UCSD-AML1 (cell line): Measurements from ENCODE around the gene CD247.

Experiments used
- DNase-seq: peaks from one replicate; lab custom pipeline; 2025; ENCODE audit not compliant: unreplicated experiment; lab: John Stamatoyannopoulos, UW

Gene CD247

DNA sequence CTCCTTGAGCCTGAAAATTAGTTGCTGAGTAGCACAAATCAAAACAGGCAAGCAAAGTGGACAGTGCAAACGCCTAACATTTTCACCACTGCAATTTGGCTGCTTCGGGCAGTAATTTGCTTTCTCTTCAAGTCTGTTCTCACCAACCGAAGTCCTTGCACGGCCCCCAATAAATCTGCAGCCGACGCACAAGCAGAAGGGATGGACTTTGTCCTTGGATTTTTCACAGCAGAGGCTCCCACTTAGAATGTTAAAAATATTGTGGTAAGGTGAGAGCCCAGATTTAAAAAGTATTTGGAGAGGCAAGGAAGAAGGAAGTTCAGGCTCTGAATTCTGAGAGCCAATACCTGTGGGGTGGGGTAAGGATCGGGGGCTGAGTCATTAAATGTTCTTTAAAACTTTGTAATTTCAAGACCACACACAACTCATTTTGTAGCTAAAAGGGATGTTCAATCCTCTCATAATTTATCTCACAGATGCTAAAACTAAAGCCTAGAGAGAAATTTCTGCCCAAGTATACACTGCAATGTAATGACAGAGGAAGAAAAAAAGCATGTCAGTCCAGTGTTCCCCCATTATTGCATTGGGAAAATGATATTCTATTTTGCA is 6.2 kb downstream of the CD247 start:
- no peak for DNase-seq

DNA sequence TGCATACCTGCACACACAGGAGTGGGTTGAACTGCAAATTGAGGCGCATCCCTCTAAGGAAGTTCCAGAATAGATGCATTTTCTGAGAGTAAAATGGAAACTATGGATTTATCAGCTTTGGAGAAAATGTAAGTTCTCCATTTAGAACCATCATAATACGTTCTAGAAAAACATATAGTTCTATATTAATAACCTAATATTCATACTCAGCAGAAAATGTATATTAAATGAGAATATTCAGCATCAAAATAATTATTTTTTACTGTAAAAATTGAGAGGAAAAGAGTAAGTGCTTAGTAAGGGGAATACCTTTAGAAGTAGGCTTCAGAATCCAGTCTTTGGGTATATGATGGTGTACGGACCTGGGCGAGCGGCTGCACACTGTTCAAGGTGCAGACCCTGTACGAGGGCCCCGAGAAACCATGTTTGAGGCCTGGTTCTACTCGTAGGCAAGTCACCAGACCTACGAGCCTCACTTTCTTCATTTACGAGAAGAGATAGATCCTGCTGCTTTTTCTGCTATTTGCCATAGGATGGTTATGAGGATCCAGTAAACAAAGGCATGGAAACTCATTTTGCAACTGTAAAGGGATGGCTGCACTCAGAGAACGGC is 6.8 kb downstream of the CD247 start:
- no peak for DNase-seq

- DNase-seq, result no peak
Measured at GRCh38 chr1:167510881-167511280, 7.4 kb downstream of the CD247 start.

DNA sequence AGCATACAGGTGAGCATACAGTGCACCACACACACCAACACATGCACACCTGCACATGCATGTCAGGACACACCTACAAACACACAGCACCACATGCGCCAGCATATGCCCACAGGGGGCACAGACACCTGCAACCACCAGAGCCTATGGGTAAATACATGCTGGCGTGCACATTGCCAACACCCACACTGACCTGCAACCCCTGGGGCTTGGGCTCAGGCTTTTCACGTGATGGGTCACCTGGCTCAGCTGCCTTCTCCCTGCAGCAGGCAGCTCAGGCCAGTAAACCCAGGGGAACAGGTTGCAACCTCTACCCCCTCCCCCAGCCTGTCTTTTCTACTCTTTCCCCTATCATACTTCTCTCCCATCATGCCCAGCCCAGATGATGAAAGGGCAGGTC is 8.1 kb downstream of the CD247 start:
- DNase-seq, result no peak

- no peak for DNase-seq
Measured at GRCh38 chr1:167509587-167509986, 8.7 kb downstream of the CD247 start.

GRCh38 chr1:167507719-167508118 is 10.6 kb downstream of the CD247 start:
- no peak for DNase-seq

DNA sequence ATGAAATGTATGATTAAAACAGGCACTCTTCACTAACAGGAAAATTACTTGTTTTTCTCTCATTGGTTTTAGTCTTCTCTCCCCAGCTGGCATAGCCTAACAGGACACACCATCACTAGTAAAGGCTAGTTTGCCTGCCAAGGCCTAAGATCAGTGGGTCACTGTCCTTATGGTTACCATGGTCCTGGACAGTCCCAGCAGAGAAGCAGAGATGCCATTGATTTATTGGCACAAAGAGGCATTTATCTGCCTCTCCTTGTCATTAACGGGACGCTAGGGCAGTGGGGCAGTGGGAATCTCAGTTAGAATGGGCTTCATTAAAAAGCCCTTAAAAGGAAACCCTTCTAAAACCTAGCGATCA is 13.9 kb downstream of the CD247 start:
- DNase-seq, result no peak

DNA sequence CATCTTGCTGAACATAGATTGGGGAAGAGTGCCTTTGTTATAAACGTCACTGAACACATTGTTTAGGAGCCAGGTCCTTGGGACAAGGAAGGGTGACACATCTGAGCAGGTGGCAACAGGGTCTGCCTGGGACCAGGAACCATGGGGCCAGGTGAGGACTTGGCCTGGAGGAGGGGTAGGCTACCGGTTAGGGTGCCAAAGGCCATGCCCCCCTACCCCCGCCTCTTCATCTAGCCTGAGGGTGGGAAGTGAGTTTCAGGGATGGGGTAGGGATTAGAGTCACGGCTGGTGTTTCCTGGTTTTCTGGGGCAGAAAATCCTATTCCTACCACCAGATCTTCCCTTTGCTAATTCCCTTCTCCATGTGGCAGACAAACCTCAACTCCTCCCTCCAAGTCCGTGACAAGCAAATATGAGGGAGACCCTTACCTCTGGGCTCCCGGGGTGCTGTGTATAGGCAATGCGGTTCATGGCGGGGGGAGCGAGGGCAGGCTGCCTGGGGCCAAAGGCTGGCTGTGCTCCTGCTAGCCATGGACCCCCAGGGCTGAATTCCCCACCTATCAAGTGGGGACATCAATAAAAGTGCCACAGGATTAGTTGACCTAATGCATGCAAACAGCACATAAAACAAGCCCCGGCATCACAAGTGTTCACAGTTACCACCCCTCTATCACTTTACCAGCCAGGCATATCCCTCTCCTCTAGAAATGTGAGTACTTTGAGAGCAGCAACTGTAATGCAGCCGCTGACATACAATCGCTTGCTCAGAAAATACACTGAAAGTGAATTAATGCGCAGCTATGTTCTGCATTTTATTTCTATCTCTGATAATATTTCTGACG is 14.5 kb downstream of the CD247 start:
- no peak for DNase-seq

DNA sequence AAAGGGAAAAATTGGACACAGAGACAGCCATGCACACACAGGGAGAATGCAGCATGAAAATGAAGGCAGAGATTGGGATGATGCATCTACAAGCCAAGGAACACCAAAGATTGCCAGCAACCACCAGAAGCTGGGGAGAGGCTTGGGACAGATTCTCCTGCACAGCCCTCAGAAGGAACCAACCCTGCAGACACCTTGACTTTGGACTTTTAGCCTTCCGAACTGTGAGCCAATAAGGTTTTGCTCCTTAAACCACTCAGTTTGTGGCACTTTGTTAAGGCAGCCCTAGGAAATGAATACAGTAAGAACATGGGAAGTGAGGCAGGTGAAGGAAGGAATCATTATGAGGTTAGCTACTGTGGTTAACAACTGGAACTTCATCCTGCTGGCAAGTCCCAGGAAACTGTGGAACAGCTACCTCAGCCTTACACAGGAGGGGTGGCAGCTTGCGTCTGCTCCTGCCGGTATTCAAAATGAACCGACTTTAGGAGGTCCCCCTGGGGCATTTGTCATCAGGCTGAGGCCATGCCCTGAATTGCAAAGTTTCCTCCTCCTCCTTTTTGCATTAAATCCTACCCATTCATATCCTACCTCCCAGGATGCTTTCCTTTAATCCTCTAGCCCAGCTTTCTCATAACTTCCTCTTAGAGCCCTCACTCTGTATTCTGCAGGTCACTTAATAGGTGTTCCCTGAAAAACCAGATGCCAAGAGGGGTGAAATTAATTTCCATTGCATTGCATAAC is 15.4 kb downstream of the CD247 start:
- DNase-seq, result no peak

- DNase-seq, result no peak
Measured at GRCh38 chr1:167502192-167502551, 16.2 kb downstream of the CD247 start.

DNA sequence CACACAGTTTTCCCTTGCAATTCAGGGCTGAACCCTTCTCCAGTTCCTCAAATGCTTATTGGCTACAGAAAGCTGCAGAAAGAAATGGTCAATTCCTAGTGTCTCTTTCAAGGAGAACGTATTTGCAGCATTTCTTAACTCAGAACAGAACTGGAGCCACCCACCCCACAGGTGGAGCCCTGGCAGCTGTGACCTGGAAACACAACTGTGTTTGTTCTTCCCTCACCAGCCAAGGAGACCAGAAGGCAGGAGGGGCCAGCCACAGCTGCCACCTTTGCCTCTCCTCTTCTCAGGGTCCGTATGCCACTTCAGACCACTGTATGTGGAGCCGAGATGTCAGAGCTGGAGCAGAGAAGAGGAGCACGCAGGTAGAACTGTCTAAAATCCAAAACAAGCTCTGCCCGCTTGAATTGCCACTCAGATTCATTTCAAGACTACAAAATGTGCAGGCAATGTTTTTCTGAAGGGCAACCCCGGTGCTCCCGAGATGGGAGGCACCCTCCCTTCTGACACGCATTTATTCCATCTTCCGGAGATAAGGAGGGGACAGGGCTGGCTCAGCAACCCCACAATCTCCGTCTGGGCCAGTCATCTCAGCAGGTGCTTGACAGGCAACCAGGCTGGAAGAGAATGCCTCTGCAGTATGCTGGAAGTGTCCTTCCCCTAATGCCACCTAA is 16.7 kb downstream of the CD247 start:
- no peak for DNase-seq

DNA sequence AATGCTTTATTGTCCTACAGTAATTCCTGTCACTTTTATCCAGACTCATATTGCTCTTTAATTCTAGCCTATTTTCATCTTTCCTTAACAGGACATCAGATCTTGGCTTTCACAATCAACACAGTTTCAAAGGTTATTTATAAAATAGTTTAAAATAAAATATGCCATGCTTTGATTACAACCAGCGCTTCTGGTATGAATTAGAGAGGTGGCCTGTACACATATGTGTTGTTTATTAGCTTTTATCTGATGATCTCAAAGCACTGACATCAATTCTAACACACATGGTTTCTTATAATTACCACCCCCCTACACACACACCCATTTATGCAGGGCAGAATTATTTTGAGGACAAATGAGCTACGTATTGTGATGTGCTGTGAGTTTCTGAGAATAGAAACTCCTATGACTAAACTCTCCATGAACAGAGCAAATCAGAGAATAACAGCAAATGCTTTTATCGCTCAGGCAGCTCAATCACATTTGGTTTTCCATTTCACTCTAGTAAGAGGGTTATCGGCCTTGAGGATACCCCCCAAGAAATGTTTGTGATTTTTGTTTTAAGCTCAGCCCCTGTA is 18.0 kb downstream of the CD247 start:
- no peak for DNase-seq

- no peak for DNase-seq
Measured at GRCh38 chr1:167499664-167500101, 18.6 kb downstream of the CD247 start.

GRCh38 chr1:167499106-167499505 is 19.2 kb downstream of the CD247 start:
- DNase-seq, result no peak

DNA sequence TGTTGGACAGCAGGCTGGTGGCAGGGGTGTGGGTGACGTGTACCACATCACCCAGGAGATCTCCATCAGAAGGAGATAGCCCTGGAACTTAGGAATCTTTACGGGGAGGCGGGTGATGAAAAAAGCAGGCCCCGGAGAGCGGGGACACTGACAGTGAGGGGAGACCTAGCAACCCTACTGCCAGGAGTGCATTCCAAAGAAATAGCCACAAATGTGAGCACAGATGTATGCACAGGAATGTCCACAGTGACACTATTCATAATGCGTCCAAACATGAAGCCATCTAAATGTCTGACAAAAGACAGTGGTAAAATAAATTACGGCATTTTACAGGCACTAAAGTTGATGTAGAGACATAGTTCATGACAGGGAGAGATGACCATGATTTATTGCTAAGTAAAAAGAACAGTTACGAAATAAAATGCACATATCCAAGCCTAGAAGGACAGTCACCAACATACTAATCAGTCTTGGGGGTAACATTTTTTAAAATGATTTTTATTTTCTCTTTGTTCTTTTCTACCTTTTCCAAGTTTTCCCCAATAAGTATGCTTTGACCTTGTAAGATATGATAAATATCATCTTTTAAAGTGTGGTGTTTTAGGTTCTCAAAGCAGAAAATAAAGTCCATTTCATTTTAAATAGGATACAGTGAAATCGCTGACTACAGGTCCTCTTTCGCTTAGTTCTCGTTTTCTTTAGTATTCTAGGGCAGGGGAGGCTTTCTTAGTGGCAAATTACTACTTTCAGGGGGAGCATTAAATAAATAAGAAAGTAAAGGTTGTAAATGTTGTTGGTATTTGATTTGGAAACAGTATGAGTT is 21.3 kb downstream of the CD247 start:
- DNase-seq, result no peak

- DNase-seq, result no peak
Measured at GRCh38 chr1:167493372-167493771, 25.0 kb downstream of the CD247 start.

DNA sequence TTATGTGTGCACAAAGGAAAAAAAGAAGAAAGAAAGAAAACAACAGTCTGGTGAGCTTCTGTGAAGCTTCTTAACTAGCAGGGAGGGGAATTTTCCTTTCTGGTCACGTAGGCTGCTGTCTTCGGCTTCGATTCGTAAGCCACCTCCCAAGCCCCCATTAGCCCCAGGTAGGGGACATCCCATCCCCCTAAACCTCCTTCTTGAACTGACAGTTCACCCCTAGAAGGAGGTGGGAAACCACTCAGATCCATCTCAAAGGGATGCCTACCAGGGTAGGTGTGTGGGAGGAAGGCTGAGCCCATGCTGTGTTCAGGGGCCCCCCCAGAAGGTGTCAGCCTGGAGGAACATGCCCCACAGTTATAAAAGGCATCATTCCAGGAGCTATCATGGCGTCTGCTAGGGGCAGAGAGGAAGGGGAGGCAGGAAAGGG is 25.8 kb downstream of the CD247 start:
- no peak for DNase-seq

- no peak for DNase-seq
Measured at GRCh38 chr1:167491586-167492461, 26.5 kb downstream of the CD247 start.

DNA sequence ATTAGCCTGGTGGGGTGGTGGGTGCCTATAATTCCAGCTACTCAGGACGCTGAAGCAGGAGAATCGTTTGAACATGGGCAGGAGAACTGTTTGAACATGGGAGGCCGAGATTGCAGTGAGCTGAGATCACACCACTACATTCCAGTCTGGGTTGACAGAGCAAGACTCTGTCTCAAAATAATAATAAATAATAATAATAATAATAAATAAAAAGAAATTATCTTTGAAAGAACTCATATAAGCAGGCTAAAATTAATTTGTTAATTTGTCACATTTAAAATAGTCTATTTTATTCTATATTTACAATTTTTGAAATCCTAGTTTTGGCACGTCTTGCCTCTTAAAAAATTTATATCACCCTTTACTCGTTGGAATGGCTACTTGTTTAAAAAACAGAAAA is 27.6 kb downstream of the CD247 start:
- DNase-seq, result no peak
